ENCODE data around the gene POLR2E. TPM values are rescaled to one million over a fixed set of nuclear protein-coding genes. Genes with fewer than 3 reads are reported as not detected.

POLR2E gene
- total RNA-seq, 1 experiment from 2014 or later, result 261 TPM

DNA sequence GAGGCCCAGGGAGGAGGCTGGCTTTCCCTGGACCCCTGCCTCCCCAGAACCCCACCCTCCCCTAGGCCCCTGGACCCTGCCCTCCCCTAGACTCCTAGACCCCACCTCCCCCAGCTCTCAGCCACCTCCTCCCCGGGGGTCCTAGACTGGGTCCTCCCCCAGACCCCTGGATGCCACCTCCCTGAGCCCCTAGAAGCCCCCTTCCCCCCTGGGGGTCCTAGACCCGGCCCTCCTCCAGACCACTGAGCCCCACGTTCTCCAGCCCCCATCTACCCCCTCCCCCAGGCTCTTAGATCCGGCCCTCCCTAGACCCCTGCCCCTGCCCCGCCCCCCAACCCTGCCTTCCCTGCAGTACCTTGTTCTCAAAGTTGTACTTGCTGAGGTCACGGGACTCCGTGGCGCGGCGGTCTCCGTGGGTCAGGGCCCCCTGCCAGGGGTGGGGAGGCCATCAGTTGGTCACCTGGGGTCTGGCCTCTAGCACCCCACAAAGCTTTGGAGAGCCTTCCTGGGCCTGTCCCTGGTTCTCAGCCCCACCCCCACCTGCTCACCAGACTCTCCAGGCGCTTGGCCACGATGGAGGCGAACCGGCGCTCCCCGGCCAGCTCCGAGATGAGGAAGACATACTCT is 16.6 kb upstream of the POLR2E start:
- Mint-ChIP-seq H3K9me3 (no peaks in the 10 kb centered on the region), H3K27ac (no peak overlapping the region), H3K36me3 (ENCODE audit: insufficient read depth in 1 of 3, low read depth in 3 of 3) (peaks cover 0 to 6% (median 0%) of the 10 kb centered on the region in 3 experiments; a peak in 3 of 7 replicates), H3K4me3 (no peak overlapping the region), H3K27me3 (ENCODE audit: low read depth) (peaks cover 2% of the 10 kb centered on the region), H3K4me1 (peaks cover 1 to 9% of the 10 kb centered on the region in 2 experiments; a peak in 3 of 4 replicates)
- H3K4ac ChIP-seq (ENCODE audit: low read depth, low read length), result no peak overlapping the region
- no peaks in the 10 kb centered on the region for H3K23me2 ChIP-seq (ENCODE audit: insufficient read length, low read depth, low read length, poor library complexity, severe bottlenecking)
- H3K79me2 ChIP-seq (ENCODE audit: insufficient read depth, low read length), result no peaks in the 10 kb centered on the region
- no peak overlapping the region for H2BK15ac ChIP-seq (ENCODE audit: low read depth, low read length)
- no peak overlapping the region for H4K5ac ChIP-seq (ENCODE audit: insufficient read length, low read depth, low read length)
- H2BK20ac ChIP-seq (ENCODE audit: low read depth, low read length, poor library complexity, severe bottlenecking), result no peak overlapping the region
- no peak overlapping the region for H2BK120ac ChIP-seq (ENCODE audit: low read depth, low read length, poor library complexity, severe bottlenecking)
- H2BK5ac ChIP-seq (ENCODE audit: insufficient read length, low read length), result no peak overlapping the region
- WGBS (ENCODE audit: extremely low coverage, insufficient read length, low lambda C conversion rate), result no CpG with 5 or more reads among the region's 18 CpGs
- no peak overlapping the region for H2AK5ac ChIP-seq (ENCODE audit: insufficient read length, low read length)
- H4K8ac ChIP-seq (replicated peaks; ENCODE audit: insufficient read length, low read depth, low read length), result no peak overlapping the region
- no peak overlapping the region for H2AFZ ChIP-seq (ENCODE audit: low read length)
- H3K23ac ChIP-seq (ENCODE audit: insufficient read length, low read depth, low read length), result no peak overlapping the region
- no peaks in the 10 kb centered on the region for H3K9me3 ChIP-seq (ENCODE audit: control insufficient read depth, low read depth, low read length)
- H4K20me1 ChIP-seq (ENCODE audit: control insufficient read depth, insufficient read depth, insufficient read length), result no peaks in the 10 kb centered on the region
- TF ChIP-seq, protein P1, sequence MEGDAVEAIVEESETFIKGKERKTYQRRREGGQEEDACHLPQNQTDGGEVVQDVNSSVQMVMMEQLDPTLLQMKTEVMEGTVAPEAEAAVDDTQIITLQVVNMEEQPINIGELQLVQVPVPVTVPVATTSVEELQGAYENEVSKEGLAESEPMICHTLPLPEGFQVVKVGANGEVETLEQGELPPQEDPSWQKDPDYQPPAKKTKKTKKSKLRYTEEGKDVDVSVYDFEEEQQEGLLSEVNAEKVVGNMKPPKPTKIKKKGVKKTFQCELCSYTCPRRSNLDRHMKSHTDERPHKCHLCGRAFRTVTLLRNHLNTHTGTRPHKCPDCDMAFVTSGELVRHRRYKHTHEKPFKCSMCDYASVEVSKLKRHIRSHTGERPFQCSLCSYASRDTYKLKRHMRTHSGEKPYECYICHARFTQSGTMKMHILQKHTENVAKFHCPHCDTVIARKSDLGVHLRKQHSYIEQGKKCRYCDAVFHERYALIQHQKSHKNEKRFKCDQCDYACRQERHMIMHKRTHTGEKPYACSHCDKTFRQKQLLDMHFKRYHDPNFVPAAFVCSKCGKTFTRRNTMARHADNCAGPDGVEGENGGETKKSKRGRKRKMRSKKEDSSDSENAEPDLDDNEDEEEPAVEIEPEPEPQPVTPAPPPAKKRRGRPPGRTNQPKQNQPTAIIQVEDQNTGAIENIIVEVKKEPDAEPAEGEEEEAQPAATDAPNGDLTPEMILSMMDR (conservative IDR thresholded peaks at IDR 0.05), result no peak
- H3K9ac ChIP-seq (ENCODE audit: extremely low read depth, insufficient read length, low read length), result no peak overlapping the region
- H4K91ac ChIP-seq (ENCODE audit: insufficient read length, low read depth, low read length), result no peak overlapping the region
- H3K14ac ChIP-seq (ENCODE audit: insufficient read depth, low read length), result no peak overlapping the region
- H3T11ph ChIP-seq (ENCODE audit: low read length), result no peak overlapping the region
- H3K4me1 ChIP-seq (ENCODE audit: insufficient read depth, low read length), result no peaks in the 10 kb centered on the region
- no peak overlapping the region for H3K4me2 ChIP-seq (ENCODE audit: insufficient read depth, insufficient read length, low read length)
- H3K56ac ChIP-seq (ENCODE audit: insufficient read length, low read depth, low read length), result no peak overlapping the region
- no peak overlapping the region for H3K27ac ChIP-seq (ENCODE audit: insufficient read length, low read depth, low read length)
- no peak for DNase-seq
- H3K27me3 ChIP-seq (ENCODE audit: insufficient read depth, low read length), result no peaks in the 10 kb centered on the region
- no peak overlapping the region for H2BK12ac ChIP-seq (ENCODE audit: insufficient read length, low read depth, low read length)
- H3K18ac ChIP-seq (ENCODE audit: insufficient read length, low read depth, low read length), result no peak overlapping the region
- H3K79me1 ChIP-seq (ENCODE audit: insufficient read depth, low read depth, low read length, poor library complexity, severe bottlenecking), result no peaks in the 10 kb centered on the region
